OCI-M1 (cell line): Measurements from ENCODE around the gene PRR5L.
A peak's percentile ranks its signal among the peaks of the same experiment; 100 is the strongest.

ENCODE experiments used
- DNase-seq: peaks from one replicate; lab custom pipeline; 2025; lab: John Stamatoyannopoulos, UW

PRR5L gene, protein sequence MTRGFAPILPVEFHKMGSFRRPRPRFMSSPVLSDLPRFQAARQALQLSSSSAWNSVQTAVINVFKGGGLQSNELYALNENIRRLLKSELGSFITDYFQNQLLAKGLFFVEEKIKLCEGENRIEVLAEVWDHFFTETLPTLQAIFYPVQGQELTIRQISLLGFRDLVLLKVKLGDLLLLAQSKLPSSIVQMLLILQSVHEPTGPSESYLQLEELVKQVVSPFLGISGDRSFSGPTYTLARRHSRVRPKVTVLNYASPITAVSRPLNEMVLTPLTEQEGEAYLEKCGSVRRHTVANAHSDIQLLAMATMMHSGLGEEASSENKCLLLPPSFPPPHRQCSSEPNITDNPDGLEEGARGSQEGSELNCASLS

DNA sequence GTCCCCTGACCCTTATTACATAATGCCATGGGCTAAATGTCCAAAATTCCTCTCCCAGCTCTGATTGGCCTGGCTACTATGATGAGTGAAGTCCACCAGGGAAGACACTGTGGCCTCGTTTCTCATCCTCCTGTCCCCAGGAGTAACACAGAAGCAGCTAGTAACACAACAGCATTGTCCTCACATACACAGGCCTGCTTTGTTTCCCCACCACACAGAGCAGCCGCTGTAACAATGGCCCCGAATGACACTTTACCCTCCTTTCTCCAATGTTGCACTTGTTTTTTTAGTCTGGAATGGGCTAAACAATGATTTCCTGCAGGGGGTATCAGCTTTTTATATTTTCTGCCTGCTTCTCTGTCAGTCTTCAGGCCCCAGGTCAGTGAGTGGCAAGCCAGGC lies at the start of gene PRR5L:
Gene PRR5L (plus strand): TSS at position 363 of the 400 bp plus-strand sequence. CDS start 104,834 bp downstream, outside the sequence.
- no peak for DNase-seq

DNA sequence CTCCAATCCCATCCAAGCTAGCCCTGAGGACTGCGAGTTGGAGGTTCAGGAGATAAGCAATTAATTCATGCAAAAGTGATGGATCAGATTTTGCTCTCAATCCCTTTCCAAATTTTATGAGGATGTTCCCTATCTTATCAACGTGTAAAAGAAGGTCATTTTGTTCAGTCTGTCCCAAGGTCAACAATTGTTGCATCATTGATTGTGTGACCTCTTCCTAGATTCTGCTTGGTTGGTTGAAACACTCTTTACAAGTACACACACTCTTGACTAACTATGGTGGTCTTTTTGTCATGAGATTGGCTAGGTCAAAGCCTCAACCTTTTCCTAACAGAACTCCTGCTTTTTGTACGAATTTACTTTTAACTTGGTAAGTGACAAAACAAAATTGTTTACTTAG lies 48.6 kb upstream of the PRR5L start:
- DNase-seq, result no peak

DNA sequence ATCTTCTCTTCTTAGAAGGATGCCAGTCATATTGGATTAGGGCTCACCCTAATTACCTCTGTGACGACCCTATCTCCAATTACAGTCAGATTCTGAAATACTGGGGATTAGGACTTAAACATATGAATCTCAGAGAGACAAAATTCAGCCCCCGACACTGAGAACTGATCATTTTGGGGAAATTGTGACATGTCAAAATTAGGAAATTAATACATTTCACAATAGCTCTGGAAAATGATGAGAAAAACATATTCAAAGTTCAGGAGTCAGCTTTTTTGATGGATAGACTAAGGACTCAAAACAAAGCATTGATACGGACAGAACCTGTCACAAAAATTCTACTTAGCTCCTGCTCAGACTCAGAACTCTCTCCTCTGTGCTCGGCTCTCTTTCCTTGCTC lies 47.7 kb upstream of the PRR5L start:
- no peak for DNase-seq

DNA sequence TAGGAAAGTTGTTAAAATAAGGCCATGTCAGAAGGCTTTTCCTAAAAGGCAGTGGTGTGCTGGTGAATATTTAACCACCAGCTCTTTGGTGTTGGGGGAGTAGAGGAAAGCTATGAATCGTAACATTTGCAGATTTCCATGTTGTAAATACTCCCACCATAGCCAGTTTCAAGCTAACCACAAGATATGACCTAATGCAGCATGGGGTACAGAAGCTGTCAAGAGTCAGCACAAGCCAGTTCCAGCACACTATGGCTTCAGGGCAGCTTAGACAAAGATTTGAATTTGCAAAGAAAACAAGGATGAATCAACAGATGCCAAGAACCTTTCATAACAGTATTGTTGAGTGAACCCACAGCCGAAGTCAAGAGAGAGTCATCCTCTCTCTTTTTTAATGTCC lies 46.8 kb upstream of the PRR5L start:
- peak; percentile 45 for DNase-seq

DNA sequence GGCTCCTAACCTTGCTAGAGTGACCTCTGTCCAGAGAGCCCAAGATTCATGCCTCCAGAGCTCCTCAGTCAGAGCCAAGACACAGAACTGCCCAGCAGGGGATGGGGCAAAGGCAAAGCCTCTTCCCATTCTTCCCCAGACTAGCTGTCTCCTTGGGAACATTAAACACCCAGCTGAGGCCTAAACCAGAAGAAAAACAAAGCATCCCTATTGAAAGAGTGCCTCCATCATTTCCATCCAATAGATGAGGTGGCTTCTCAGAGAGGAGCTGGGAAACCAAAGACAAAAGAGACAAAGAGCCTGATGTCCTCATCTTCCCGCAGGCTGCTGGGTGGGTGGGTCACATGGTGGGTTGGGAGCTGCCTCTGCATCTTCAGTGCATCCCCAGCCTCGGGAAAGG lies 44.3 kb upstream of the PRR5L start:
- DNase-seq, result no peak

DNA sequence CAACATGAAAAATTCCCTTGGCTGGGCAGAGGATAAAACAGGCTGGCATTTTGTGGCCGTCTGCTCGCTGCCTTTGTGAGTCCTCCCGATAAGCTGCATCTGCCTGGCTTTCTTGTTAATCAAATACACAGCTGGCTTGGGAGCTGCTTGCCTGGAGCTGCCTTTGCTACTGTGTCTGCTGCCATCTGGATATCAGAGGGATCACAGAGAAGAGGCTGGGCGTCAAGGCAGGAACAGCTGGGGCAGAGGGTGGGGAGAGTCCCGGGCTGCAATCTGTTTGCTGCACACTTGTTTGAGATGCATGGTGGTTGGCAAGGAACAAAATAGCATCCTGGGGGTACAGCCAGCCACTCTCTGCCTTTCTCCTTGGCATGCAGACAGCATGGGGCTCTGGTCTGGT lies 42.9 kb upstream of the PRR5L start:
- DNase-seq, result peak; percentile 19

DNA sequence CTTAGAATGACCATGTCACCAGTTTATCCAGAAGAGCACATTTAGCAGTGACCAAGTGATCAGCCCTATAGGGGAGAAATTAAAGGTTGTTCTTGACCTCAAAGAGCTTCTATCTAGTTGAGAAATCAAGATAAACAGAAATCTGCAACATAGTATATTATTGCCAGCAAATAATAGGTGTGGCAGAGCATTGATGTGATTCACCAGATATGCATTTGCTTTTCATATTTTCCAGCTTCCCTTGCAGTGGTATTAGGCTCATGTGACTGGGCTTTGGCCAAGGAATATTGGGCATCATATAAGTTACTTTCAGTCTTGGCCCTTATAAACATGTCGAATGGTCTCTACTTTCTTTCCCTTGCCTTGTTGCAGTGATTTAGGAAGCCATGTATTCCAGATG lies 41.4 kb upstream of the PRR5L start:
- no peak for DNase-seq

DNA sequence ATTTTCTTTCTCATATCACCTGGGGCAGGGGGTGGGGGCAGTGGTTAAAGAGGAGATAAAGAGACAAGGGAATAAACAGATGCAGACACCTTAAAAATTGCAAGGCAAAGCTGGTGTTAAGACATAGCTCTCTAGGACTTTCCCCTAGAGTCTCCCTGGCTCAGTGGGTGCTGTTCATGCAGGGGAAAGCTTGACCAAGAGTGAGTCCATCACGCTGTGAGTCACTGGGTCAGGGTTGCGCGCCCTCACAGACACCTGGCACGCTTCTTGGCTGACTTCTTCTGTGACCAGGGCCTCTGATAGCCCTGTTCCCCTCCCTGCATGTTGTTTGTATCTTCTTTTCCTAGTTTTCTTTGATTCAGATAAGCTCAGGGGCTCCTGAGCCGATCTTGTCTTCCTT lies 38.7 kb upstream of the PRR5L start:
- DNase-seq, result no peak

DNA sequence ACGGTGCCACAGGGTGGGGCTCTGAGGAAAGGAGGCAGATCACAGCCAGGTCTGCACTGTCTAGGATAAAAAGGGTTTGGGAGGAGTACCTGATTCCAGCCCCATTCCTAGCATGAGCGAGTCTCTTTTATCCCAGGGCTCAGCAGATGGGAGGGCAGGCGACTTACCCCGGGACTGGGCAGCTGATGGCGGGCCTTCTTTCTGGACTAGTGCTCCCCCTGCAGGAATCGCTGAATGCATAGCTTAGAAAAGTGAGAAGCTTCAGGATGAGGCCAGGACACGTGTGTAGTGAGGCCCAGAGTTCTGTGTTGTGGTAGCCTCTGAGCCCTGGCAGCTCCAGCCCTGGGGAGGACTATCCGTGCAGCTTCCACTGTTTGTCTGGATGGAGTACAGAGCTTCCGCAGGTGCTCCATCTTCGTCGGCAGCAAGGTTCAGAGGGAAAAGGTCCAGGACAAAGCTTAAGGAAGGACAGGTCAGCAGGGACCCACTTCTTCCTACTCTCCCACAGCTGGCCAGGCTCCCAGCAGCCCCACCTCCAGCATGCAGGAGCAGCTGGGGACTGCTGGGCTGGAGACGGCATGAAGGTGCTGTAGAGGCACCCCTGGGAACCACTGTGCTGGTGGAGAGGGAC lies 37.2 kb upstream of the PRR5L start:
- DNase-seq, result peak; percentile 65

DNA sequence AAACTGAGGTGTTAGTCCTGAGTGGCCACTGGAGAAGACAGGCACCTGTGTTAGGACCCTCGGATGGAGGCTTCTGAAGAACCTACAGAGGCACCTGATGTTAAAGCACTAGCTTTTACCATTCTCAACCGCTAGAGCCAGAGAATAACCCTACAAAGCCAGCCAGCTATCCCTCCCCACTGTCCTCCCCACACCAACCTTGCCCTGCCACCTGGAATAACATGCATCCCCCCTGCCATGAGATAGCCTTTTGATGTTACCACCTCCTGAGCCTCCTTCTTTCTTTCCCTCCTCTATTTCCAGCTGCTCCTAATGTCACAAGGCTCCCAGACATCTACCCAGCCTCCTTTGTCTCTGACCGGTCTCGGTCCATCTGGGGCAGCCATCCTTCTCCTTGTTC lies 35.0 kb upstream of the PRR5L start:
- DNase-seq, result no peak

DNA sequence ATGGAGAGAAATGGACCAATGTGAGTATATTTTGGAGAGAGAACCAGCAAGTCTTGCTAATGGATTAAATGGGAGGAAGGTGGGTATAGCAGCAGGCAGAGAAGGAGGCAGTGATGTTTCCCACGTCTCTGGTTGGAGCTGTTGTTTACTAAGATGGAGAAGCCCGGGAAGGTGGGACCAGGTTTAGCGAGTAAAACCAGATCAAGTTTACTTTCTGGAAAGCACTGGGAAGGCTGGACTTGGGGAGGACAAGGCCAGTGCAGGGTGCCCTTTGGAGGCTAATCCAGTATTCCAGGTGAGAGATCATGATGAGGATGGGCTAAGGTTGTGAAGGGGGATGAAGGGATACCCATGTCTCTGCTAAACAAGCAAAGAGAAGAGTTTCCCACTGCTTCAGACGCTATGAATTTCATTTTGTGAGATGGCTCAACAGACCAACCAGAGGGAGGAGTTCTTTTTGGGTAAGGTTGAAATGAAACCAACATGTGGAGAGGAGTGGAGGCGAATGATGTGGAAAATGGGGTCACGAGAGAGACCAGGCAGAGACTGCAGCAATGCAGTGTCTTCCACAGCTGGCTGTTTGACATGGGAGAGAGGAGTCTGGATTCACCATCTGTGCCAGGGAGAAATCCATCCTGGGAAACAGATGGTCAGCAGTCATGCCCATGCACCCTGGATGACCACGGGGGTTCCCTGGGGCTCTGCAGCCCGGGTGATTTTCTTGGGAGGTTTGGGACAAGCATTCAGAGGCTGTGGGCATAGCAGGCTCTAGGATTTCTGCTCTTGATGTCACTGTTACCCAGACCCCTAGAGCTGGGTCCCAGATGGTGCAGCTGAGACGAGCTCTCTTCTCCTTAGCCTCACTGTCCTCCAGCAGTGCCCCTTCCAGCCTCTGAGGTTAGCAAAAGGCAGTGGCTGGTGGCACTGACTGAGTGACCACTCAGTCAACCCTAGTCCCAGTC lies 31.8 kb upstream of the PRR5L start:
- DNase-seq, result no peak

DNA sequence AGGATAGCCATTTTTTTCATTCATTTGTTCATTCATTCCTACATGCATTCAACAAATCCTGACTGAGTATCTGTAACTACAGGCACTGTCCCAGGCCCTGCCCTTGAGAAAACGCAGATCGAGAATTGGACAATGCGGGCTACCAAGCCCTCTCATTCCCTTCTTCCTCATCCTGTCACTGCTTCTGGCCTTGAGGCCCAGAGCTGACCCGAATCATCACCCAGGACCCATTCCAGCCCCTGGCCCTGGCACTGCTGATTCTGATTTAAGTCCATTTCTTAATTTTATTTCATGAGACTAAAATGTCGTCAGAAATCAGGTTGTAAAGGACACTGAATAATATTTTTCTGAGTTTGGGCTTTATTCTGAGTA lies 31.1 kb upstream of the PRR5L start:
- no peak for DNase-seq

DNA sequence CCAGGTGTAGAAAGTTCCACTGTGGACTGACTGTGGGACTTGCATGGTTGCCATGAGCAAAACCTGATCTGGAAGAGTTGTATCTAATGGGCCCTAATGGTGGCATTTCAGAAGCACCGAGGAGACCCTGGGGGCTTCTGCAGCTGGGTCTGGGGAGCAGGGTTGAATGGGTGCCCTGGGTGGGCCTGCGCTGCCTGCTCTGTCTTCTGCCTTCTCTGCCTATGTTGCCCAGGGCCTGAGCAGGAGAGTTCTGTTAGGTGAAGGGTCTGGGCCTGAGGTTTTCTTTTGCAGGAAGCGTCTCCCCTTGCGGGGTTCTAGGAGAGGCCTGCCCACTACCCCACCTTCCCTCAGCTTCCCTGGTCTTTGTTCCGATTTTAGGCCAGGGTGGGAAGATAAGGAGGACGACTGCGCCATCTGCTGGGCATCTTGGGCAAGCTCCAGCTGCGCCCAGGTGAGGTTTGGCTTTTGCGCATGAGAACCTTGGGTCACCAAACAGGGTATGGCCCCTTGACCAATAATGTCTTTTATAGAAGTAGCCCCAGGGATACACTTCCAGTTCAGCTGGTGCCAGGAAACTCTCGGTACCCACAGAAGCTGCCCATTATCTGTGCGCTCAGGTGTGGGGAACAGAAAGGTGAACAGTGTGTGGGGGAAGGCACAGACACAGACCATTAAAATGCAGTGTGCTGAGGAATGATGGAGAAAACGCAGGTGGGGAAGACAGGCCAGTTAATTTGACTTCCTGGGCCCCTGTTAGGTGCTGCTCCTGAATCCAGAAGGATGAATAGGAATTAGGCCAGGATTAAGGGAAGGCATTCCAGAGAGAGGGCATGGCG lies 30.1 kb upstream of the PRR5L start:
- DNase-seq, result peak; percentile 66

DNA sequence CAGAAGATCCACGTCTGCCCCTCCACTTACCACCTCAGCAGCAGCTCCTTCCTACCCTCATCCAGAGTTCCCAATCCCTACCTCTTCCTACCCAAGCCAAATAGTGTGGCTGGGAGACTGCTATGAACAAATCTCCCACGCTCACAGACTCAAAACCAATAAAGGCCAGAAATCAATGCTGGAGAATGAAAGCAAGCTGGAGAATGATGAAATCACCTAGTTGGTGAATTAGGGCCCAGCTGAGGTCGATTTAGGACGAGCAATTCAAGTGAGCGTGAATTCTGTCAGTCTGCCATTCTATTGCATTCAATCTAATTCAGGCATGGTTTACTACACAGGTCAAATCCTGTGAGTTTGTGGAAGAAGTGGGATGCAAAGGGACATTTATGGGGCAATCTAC lies 29.3 kb upstream of the PRR5L start:
- no peak for DNase-seq

DNA sequence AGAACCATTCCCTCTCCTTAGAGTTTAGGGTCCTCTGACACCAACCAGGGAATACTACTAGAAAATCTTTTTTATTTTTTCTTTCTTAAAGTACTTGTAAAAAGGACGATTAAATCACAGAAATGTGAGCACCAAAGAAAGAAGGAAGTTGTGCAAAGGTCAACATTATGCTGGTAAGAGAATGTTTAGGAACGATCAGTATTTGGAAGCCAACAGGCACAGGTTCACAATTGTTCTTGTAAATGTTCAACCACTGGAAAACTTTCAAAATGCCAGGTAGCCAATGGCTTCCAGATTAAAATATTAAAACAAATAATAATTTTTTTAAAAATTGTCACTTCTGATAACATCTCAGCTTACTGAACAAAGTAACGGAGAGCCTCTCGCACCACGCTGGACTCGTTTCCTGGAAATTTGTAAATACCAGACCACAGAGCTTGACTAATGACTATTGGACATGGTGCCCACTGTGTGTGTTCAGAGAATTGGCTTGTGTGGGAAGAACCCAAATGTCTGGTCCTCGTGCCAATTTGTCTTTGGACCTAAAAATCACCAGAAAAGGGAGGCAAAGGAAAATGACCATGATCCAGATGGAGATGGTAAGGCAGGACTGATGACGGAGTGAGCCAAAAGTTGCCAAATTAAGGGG lies 27.6 kb upstream of the PRR5L start:
- no peak for DNase-seq

DNA sequence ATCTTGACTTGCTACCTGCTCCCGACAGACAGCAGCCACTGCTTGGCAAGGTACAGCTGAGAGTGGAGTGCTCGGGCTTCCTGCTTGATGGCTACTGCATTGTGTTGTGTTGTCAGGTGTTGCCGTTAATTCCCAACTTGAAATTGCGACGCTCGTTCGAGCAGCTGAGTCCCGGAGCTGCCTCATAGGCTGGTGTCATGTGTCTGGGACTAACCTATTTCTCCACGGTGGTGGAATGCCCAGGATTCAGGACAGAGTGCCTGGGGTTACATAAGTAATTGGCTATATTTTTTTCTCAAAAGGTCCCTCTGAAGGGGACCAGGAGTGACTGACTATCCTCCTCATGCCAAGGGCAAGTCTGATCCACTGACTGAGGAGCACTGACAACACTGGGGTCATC lies 25.4 kb upstream of the PRR5L start:
- no peak for DNase-seq

DNA sequence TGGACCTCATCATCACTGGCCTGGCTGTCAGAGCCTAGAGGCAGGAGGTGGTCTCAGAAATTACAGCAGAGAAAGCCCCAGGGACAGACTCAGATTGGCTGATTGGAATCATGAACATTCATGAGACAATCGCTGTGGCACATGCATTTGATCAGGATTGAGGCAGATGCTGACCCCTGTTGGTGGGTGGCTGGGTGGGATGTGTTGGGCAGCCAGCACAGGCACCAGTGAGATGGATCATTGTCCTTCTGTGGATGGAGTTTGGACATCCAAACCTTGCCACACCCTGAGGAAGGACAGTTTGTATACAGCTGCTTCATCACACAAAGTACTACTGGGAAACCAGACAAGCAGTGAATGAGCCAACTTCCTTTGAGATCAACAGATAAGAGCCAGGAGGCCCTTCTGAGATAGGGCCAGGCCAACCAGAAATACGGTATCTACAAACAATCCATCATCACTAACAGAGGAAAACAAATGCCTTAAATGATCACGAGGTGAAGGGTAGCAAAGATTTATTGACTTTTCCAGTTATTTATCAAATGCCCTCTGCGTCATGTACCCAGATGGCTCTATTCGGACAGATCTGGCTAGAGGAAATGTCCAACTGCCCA lies 24.2 kb upstream of the PRR5L start:
- DNase-seq, result no peak

DNA sequence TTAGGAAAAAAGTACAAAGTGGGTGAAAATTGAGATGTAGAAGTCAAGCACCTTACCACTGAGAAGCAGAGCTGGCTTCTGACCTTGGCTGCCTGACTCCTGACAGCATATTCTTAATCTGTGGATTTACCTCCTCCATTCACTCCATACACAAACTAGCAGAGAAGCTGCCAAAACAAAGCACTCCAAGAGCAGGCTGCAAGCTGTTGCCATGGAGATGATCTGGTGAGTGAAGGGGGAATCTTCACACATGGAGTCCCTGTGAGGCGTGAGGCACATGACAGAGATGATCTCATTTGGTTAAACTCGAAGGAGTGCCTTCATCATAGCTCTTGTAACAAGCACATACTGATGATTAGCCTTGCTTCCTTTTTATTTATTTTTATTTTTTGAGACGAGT lies 23.0 kb upstream of the PRR5L start:
- DNase-seq, result no peak

DNA sequence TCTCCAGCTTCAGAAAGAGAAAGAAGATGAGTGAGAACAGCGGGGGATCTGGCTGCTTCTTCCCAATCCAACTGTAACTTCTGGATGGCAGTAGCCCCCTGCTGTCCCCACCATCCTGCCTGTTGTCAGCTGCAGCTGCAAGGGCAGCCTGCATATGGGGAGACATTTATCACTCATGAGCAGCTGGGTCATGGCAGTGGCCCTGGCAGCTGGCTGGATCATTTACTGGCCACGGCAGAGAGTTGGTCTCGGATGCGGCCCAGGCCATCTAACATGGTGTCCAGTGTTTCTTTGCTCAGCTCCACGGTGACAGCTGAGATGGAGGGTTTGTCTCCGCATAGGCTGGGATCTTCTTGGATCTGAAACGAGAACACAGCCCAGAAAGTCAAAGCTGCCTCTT lies 21.7 kb upstream of the PRR5L start:
- no peak for DNase-seq

DNA sequence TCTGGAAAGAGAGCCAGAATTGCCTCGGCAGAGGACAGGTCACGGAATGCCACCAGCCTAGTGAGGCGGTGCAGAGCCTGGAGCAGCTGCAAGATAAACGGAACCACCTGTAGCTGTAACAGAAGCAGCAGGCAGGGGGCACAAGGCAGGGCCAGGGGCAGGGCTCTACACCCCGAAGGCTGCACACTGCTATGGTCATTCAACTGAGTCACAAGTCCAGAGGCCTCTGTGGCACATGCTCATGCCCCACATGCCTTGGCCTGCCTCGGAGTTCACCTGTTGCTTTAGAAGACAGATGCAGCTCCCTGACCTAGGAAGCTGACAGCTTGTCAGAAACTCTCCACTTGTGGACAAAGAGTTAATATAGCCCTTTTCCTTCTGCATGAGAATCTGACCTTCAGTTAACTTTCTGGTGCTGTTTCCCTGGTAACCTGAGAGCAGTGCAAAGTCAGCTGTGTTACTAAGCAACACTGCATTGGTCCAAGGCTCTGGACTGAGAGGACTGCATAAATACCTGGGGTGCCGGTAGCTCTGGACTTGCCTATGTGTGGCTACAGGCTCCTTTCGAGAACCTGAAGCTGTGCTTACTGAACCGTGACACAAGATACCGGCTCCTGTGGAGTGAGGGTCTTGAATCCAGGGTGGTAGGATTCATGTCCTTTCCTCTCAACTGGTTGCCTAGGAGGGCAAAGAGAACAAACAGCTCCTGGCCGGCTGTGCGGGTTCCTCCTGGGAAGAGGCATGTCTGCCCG lies 17.4 kb upstream of the PRR5L start:
- DNase-seq, result no peak
